Type B pancreatic cell (in vitro differentiated cells): ENCODE measurements around the gene MBD3. TPM values are rescaled to one million over a fixed set of nuclear protein-coding genes. Genes with fewer than 3 reads are reported as not detected.

Experiments
- DNase-seq: peaks from one replicate; pipeline ENCODE4 v3.0.0; 2021; ENCODE audit warnings: mixed read lengths; ENCODE audit not compliant: unreplicated experiment; ENCODE audit errors: extremely low spot score
- H3K27ac Mint-ChIP-seq: 2 replicates; pipeline ENCODE4 v1.8.0; 2021; ENCODE audit warnings: mild to moderate bottlenecking, mixed read lengths
- H3K27me3 Mint-ChIP-seq: 2 replicates; pipeline ENCODE4 v1.8.0; 2021; ENCODE audit warnings: mixed read lengths
- H3K36me3 Mint-ChIP-seq: 2 replicates; pipeline ENCODE4 v1.8.0; 2021; ENCODE audit warnings: mixed read lengths
- H3K4me1 Mint-ChIP-seq: one replicate; pipeline ENCODE4 v1.8.0; 2021; ENCODE audit warnings: mixed read lengths; ENCODE audit not compliant: unreplicated experiment
- H3K4me3 Mint-ChIP-seq: 2 replicates; pipeline ENCODE4 v1.8.0; 2021; ENCODE audit warnings: mild to moderate bottlenecking, mixed read lengths
- H3K9me3 Mint-ChIP-seq: 2 replicates; pipeline ENCODE4 v1.8.0; 2021; ENCODE audit warnings: mixed read lengths
- total RNA-seq: library from RNA; stranded (reverse); gene quantifications from 2 replicates; pipeline ENCODE4 v1.2.1, GENCODE V29; 2021; ENCODE audit warnings: low replicate concordance
- TF ChIP-seq, protein P1 (sequence below): fragments of 200-600 bp; sonication (generic); conservative IDR thresholded peaks from 2 replicates; pipeline ENCODE4 v1.5.0; 2021; ENCODE audit warnings: antibody characterized with exemption, mild to moderate bottlenecking

MBD3 gene
- total RNA-seq, 1 donor from 2014 or later, result 110 TPM

- Mint-ChIP-seq H3K27me3 (no peaks in the 10 kb centered on the region), H3K27ac (peak overlapping the region; percentile 64), H3K4me1 (peaks cover 8% of the 10 kb centered on the region), H3K9me3 (no peaks in the 10 kb centered on the region), H3K4me3 (no peak overlapping the region), H3K36me3 (no peaks in the 10 kb centered on the region)
- TF ChIP-seq, protein P1, sequence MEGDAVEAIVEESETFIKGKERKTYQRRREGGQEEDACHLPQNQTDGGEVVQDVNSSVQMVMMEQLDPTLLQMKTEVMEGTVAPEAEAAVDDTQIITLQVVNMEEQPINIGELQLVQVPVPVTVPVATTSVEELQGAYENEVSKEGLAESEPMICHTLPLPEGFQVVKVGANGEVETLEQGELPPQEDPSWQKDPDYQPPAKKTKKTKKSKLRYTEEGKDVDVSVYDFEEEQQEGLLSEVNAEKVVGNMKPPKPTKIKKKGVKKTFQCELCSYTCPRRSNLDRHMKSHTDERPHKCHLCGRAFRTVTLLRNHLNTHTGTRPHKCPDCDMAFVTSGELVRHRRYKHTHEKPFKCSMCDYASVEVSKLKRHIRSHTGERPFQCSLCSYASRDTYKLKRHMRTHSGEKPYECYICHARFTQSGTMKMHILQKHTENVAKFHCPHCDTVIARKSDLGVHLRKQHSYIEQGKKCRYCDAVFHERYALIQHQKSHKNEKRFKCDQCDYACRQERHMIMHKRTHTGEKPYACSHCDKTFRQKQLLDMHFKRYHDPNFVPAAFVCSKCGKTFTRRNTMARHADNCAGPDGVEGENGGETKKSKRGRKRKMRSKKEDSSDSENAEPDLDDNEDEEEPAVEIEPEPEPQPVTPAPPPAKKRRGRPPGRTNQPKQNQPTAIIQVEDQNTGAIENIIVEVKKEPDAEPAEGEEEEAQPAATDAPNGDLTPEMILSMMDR, result no peak
- DNase-seq, result no peak
Observed at GRCh38 chr19:1558552-1558951, 34.1 kb downstream of the MBD3 start.

DNA sequence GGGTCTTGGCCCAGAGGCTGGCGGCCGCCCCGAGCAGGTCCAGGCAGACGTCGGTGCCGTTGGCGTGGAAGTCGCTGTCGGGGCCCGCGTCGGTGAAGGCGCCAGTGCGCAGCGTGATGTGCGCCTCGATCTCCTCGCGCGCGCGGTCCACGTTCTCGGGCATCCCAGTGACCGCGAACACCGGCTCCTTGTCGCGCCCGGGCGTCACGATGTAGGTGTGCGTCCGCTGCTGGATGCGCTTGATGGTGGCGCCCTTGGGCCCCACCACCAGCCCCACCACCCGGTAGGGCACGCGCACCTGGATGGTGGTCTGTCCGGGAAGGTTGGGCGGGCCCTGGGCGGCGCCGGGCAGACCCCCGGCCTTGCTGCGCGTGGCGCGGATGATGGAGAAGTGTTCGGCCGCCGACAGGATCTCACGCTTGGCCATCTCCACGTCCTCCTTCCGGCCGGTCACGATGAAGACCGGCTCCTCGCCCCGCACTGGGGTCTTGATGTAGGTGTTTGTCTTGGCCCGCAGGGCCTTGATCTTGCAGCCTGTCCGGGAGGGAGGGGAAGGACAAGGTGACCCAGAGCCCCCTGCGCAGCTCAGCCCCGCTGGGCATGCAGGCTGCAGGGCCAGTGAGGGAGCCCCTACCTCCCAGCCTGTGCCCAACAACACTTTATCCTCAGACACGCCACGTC lies 36.1 kb downstream of the MBD3 start:
- no peak overlapping the region for H3K27ac Mint-ChIP-seq
- TF ChIP-seq, protein P1, result no peak
- H3K9me3 Mint-ChIP-seq, result no peaks in the 10 kb centered on the region
- no peaks in the 10 kb centered on the region for H3K36me3 Mint-ChIP-seq
- no peak for DNase-seq
- H3K4me3 Mint-ChIP-seq, result no peak overlapping the region
- no peaks in the 10 kb centered on the region for H3K27me3 Mint-ChIP-seq
- peaks cover 3% of the 10 kb centered on the region for H3K4me1 Mint-ChIP-seq

DNA sequence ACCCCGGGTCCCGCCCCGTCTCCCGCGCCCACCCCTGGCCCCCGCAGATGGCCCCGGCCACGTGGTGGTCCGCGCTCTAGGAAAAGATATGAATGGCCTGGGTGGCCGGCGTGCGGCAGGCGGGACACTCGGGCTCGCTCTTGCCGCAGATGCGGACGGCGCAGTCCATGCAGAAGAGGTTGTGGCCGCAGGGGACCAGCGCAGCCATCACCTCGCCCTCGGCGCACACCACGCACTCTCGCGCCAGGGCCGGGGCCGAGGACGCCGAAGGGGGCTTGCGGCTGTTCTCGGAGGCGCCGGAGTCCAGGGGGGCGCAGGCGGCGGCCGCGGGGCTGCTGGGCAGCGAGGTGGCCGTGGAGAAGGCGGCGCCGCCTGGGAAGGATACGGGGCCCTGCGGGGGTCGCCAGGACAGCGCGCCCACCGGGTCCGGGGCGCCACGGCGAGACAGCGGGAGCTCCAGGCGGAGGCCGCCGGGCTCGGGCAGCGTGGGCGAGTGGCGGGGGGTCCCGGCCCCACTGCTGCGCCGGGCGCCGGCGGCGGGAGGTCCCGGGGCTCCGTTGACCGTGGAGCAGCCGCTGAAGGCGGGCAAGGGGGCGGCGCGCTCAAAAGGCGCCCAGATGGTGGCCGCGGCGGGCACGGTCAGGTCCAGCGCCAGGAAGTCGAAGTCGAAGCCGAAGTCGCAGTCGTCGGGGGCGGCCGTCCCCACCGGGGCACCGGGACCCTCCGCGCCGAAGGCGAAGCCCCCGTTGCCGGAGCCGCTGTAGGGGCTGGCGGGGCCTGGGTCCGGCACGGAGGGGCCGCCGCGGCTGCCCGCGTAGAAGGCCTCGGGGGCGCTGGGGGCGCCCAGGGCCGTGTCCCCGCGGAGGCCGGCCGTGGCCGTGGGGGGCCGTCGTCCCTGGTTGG lies 36.9 kb downstream of the MBD3 start:
- H3K36me3 Mint-ChIP-seq, result no peaks in the 10 kb centered on the region
- H3K27me3 Mint-ChIP-seq, result no peaks in the 10 kb centered on the region
- TF ChIP-seq, protein P1, result no peak
- no peak overlapping the region for H3K27ac Mint-ChIP-seq
- no peak for DNase-seq
- no peaks in the 10 kb centered on the region for H3K9me3 Mint-ChIP-seq
- H3K4me1 Mint-ChIP-seq, result peaks cover 3% of the 10 kb centered on the region
- no peak overlapping the region for H3K4me3 Mint-ChIP-seq

DNA sequence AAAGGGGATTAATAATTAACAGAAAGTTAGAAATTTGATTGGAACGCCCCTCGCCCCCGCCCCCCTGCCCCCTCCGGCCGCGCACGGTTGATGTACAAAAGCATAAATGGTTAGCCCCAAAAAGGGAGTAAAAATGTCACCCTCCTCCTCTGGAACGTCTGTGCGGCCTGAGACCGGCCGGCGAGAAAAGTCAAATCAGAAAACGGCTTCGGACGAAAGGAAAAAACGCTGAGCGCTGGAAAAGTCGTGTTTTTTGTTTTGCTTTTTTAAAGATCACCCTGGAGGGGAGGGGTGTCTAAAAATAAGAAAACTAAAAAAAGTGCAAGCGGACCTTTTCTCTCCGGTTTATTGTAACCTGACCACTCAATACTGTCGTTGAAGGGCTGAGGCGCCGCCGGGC lies 37.7 kb downstream of the MBD3 start:
- no peak for DNase-seq
- Mint-ChIP-seq H3K4me3 (no peak overlapping the region), H3K9me3 (no peaks in the 10 kb centered on the region), H3K4me1 (peaks cover 3% of the 10 kb centered on the region), H3K27ac (no peak overlapping the region), H3K27me3 (no peaks in the 10 kb centered on the region), H3K36me3 (no peaks in the 10 kb centered on the region)
- TF ChIP-seq, protein P1, result no peak

- Mint-ChIP-seq H3K27me3 (no peaks in the 10 kb centered on the region), H3K27ac (no peak overlapping the region), H3K36me3 (no peaks in the 10 kb centered on the region), H3K9me3 (no peaks in the 10 kb centered on the region), H3K4me3 (no peak overlapping the region), H3K4me1 (peaks cover 2% of the 10 kb centered on the region)
- DNase-seq, result no peak
- TF ChIP-seq, protein P1, result no peak
Observed at GRCh38 chr19:1553415-1553814, 39.2 kb downstream of the MBD3 start.
